Fibroblast of the aortic adventitia (primary cell): ENCODE data around the gene ANKRD33B. TPM values are rescaled to one million over a fixed set of nuclear protein-coding genes. Genes with fewer than 3 reads are reported as not detected.
A peak's percentile ranks its signal among the peaks of the same experiment; 100 is the strongest.

Source experiments
- DNase-seq: peaks from one replicate; pipeline ENCODE4 v3.0.0-alpha.2; 2010; ENCODE audit warnings: low read depth
- H3K4me3 ChIP-seq: 2 replicates; pipeline ENCODE4 v1.5.1; 2011; ENCODE audit warnings: low read depth, mild to moderate bottlenecking, control low read depth, low read length, moderate library complexity
- CTCF ChIP-seq: IDR thresholded peaks from 2 replicates; pipeline ENCODE4 v1.5.1; 2011; ENCODE audit warnings: mild to moderate bottlenecking, low read length, control low read depth, inconsistent platforms; ENCODE audit not compliant: insufficient read depth
- total RNA-seq: library from RNA; depleted of rRNA; stranded (reverse); fragments of >200 nt; gene quantifications from 2 replicates; pipeline ENCODE4 v1.2.3, GENCODE V29; 2012; ENCODE audit warnings: low replicate concordance

Gene ANKRD33B
- total RNA-seq, 1 donor, result 11.3 TPM

- no peak for TF ChIP-seq CTCF
- no peak overlapping the region for H3K4me3 ChIP-seq
- no peak for DNase-seq
Measured at GRCh38 chr5:10530601-10531320, 33.1 kb upstream of the ANKRD33B start.

- no peak for TF ChIP-seq CTCF
- DNase-seq, result no peak
- no peak overlapping the region for H3K4me3 ChIP-seq
Measured at GRCh38 chr5:10532421-10532820, 31.4 kb upstream of the ANKRD33B start.

- TF ChIP-seq CTCF, result no peak
- no peak overlapping the region for H3K4me3 ChIP-seq
- no peak for DNase-seq
Measured at GRCh38 chr5:10533226-10533625, 30.6 kb upstream of the ANKRD33B start.

GRCh38 chr5:10534561-10535530 is 29.0 kb upstream of the ANKRD33B start:
- TF ChIP-seq CTCF, result no peak

GRCh38 chr5:10536511-10536910 is 27.4 kb upstream of the ANKRD33B start:
- no peak for DNase-seq
- TF ChIP-seq CTCF, result no peak
- no peak overlapping the region for H3K4me3 ChIP-seq

More at GRCh38 chr5:10534561-10535530, 29.0 kb upstream of the ANKRD33B start:
- H3K4me3 ChIP-seq, result no peak overlapping the region
- no peak for DNase-seq

- DNase-seq, result peak; percentile 54
- no peak overlapping the region for H3K4me3 ChIP-seq
- no peak for TF ChIP-seq CTCF
Measured at GRCh38 chr5:10536931-10537579, 26.8 kb upstream of the ANKRD33B start.
